Smooth muscle cell (in vitro differentiated cells): ENCODE data around the gene SYTL3. TPM values are rescaled to one million over a fixed set of nuclear protein-coding genes. Genes with fewer than 3 reads are reported as not detected.

Experiments used
- DNase-seq: peaks from one replicate; lab custom pipeline; 2025; ENCODE audit not compliant: unreplicated experiment; lab: John Stamatoyannopoulos, UW
- H2AFZ ChIP-seq: fragments of 200-600 bp; sonication (generic); 2 replicates; pipeline ENCODE4 v1.6.0; 2016; ENCODE audit warnings: antibody characterized with exemption, low read depth, mild to moderate bottlenecking
- H3F3A ChIP-seq: fragments of 200-600 bp; sonication (generic); 2 replicates; pipeline ENCODE4 v1.6.0; 2017; ENCODE audit warnings: antibody characterized with exemption, low read depth
- H3K27ac ChIP-seq: fragments of 200-600 bp; sonication (generic); 2 replicates; pipeline ENCODE4 v1.5.1; 2016; ENCODE audit warnings: low read depth, mild to moderate bottlenecking
- H3K27me3 ChIP-seq: fragments of 200-600 bp; sonication (generic); 2 replicates; pipeline ENCODE4 v1.6.1; 2016; ENCODE audit warnings: low read depth, mild to moderate bottlenecking
- H3K36me3 ChIP-seq: fragments of 200-600 bp; sonication (generic); 2 replicates; pipeline ENCODE4 v1.5.1; 2016; ENCODE audit warnings: low read depth
- H3K4me1 ChIP-seq: fragments of 200-600 bp; sonication (generic); 2 replicates; pipeline ENCODE4 v1.5.1; 2016; ENCODE audit warnings: low read depth
- H3K4me2 ChIP-seq: fragments of 200-600 bp; sonication (generic); 2 replicates; pipeline ENCODE4 v1.6.0; 2016; ENCODE audit warnings: mild to moderate bottlenecking
- H3K4me3 ChIP-seq: fragments of 200-600 bp; sonication (generic); 2 replicates; pipeline ENCODE4 v1.5.1; 2016; ENCODE audit warnings: mild to moderate bottlenecking
- H3K79me2 ChIP-seq: fragments of 200-600 bp; sonication (generic); 2 replicates; pipeline ENCODE4 v1.6.0; 2016; ENCODE audit warnings: low read depth, mild to moderate bottlenecking
- H3K9ac ChIP-seq: fragments of 200-600 bp; sonication (generic); 2 replicates; pipeline ENCODE4 v1.6.0; 2016; ENCODE audit warnings: low read depth
- H3K9me3 ChIP-seq: fragments of 200-600 bp; sonication (generic); replicated peaks from 2 replicates; pipeline ENCODE4 v1.5.1; 2016; ENCODE audit warnings: low read depth
- H4K20me1 ChIP-seq: fragments of 200-600 bp; sonication (generic); 2 replicates; pipeline ENCODE4 v1.6.0; 2016; ENCODE audit warnings: low read depth
- WGBS: methylation state at CpG from one replicate; pipeline ENCODE4 v1.1.7; 2016; ENCODE audit warnings: low lambda C conversion rate; 5-methylcytosine and 5-hydroxymethylcytosine counted together
- polyA plus RNA-seq: library from polyadenylated mRNA; unstranded; fragments of >200 nt; fragmentation: Nextera tagmentation; extraction: Ambion mirVana; gene quantifications from 2 replicates; pipeline ENCODE4 v1.2.1, GENCODE V29; 2016
- total RNA-seq: library from RNA; depleted of rRNA; stranded (reverse); fragments of >200 nt; gene quantifications from 2 replicates; pipeline ENCODE4 v1.2.3, GENCODE V29; 2014
- TF ChIP-seq, protein P1 (sequence below): fragments of 200-600 bp; sonication (generic); IDR thresholded peaks from 2 replicates; pipeline ENCODE4 v1.5.1; 2017; ENCODE audit warnings: borderline replicate concordance, mild to moderate bottlenecking, antibody characterized with exemption; ENCODE audit not compliant: insufficient read depth, poor library complexity, severe bottlenecking

The SYTL3 gene
- total and polyA plus RNA-seq, 2 experiments from 2014 or later: 0.13 to 1.2 TPM

DNA sequence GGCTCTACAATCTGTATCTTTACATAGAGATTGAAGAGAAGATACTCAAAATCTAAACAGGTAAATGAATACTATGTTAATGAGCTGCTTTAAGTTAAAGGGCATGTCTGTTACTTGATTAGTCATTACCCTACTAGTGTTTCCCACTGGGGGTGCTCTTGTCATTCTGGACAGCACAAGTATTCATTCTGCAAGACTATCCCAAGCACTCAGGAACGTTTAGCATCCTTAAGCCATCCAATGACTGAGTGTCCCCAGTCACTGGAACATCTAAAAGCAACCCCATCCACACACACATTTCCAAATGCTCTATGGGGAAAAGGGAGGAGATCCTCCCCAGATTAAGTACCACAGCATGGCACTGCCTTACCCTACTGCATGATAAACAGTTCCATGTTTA is 143.6 kb downstream of the SYTL3 start:
- Histone ChIP-seq H3K4me2 (no peak overlapping the region), H3K9ac (no peak overlapping the region), H3K79me2 (peaks cover 56% of the 10 kb centered on the region), H3K27me3 (no peaks in the 10 kb centered on the region), H3K27ac (peak overlapping the region; percentile 12), H3F3A (no peaks in the 10 kb centered on the region), H3K36me3 (no peaks in the 10 kb centered on the region), H3K9me3 (no peaks in the 10 kb centered on the region), H4K20me1 (peaks cover 88% of the 10 kb centered on the region), H3K4me1 (no peaks in the 10 kb centered on the region), H2AFZ (no peak overlapping the region), H3K4me3 (no peak overlapping the region)
- no peak for DNase-seq
- 25% methylated on average over 1 of the region's 1 CpG for WGBS
- TF ChIP-seq, protein P1, sequence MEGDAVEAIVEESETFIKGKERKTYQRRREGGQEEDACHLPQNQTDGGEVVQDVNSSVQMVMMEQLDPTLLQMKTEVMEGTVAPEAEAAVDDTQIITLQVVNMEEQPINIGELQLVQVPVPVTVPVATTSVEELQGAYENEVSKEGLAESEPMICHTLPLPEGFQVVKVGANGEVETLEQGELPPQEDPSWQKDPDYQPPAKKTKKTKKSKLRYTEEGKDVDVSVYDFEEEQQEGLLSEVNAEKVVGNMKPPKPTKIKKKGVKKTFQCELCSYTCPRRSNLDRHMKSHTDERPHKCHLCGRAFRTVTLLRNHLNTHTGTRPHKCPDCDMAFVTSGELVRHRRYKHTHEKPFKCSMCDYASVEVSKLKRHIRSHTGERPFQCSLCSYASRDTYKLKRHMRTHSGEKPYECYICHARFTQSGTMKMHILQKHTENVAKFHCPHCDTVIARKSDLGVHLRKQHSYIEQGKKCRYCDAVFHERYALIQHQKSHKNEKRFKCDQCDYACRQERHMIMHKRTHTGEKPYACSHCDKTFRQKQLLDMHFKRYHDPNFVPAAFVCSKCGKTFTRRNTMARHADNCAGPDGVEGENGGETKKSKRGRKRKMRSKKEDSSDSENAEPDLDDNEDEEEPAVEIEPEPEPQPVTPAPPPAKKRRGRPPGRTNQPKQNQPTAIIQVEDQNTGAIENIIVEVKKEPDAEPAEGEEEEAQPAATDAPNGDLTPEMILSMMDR: peak; percentile 36

DNA sequence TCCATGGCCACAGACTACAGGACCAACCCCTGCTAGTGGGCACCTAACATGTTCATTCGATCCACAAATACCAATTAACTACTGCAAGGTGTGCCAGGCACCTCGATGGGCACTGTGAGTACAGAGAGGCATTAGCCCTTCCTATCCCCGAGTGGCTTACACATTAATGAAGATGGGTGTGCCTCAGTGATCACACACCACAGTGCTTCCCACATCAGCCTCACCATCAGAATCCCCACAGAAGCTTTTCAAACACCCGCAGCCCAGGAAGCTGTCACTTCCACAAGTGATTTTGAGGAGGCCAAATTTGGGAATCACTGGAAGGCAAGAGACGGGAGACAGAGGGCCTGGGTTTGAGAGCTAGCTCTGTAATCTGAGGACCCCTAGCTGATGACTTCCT is 145.7 kb downstream of the SYTL3 start:
- Histone ChIP-seq H3K9ac (no peak overlapping the region), H3K9me3 (no peaks in the 10 kb centered on the region), H4K20me1 (peaks cover 91% of the 10 kb centered on the region), H3K79me2 (peaks cover 61% of the 10 kb centered on the region), H3K4me1 (peaks cover 10% of the 10 kb centered on the region), H3F3A (no peaks in the 10 kb centered on the region), H3K27ac (no peak overlapping the region), H3K4me2 (no peak overlapping the region), H3K36me3 (no peaks in the 10 kb centered on the region), H3K4me3 (no peak overlapping the region), H2AFZ (no peak overlapping the region), H3K27me3 (no peaks in the 10 kb centered on the region)
- TF ChIP-seq, protein P1: no peak
- WGBS: 90% methylated on average over 5 of the region's 5 CpGs
- no peak for DNase-seq

DNA sequence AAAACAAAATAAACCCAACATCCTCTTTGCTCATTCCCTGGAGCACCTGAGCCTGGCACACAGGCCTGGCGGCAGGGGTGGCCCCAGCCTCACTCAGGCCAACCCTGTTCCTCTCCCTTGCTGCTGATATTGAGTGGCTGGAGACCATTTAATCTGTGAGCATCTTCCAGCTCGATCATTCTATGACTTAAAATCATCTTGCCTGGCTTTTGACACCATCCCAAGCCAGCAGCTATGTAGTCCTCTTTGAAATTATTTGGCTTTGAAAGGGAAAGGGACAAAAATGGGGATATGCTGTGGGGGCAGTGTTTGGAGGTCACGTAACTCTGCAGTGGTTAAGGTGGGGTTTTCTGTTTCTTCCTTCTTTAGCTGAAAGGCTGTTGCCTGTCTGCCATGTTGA is 146.5 kb downstream of the SYTL3 start:
- H3K79me2 ChIP-seq: peaks cover 65% of the 10 kb centered on the region
- no peak overlapping the region for H3K4me3 ChIP-seq
- no peaks in the 10 kb centered on the region for H3F3A ChIP-seq
- no peaks in the 10 kb centered on the region for H3K27me3 ChIP-seq
- H3K4me2 ChIP-seq: no peak overlapping the region
- no peak overlapping the region for H3K27ac ChIP-seq
- no peak overlapping the region for H2AFZ ChIP-seq
- WGBS: 97% methylated on average over 3 of the region's 3 CpGs
- H3K9ac ChIP-seq: no peak overlapping the region
- no peaks in the 10 kb centered on the region for H3K9me3 ChIP-seq
- peaks cover 91% of the 10 kb centered on the region for H4K20me1 ChIP-seq
- H3K4me1 ChIP-seq: peaks cover 10% of the 10 kb centered on the region
- TF ChIP-seq, protein P1: no peak
- no peak for DNase-seq
- H3K36me3 ChIP-seq: no peaks in the 10 kb centered on the region
